Epithelial cell of esophagus (primary cell): ENCODE data around the gene DMRT1.

ENCODE experiments used
- DNase-seq: peaks from one replicate; pipeline ENCODE4 v3.0.0; 2010; ENCODE audit warnings: low read depth
- H3K4me3 ChIP-seq: 2 replicates; pipeline ENCODE4 v1.5.1; 2011; ENCODE audit warnings: mild to moderate bottlenecking, low read length, control low read depth
- CTCF ChIP-seq: IDR thresholded peaks from 2 replicates; pipeline ENCODE4 v1.5.1; 2011; ENCODE audit warnings: low read depth, mild to moderate bottlenecking, low read length, control low read depth, inconsistent platforms; ENCODE audit not compliant: insufficient read depth; ENCODE audit errors: missing control alignments

The DMRT1 gene

GRCh38 chr9:917730-918129 is 76.2 kb downstream of the DMRT1 start:
- no peak for TF ChIP-seq CTCF
- H3K4me3 ChIP-seq: no peak overlapping the region
- no peak for DNase-seq

GRCh38 chr9:920927-921326 is 79.4 kb downstream of the DMRT1 start:
- no peak for DNase-seq
- TF ChIP-seq CTCF: no peak
- no peak overlapping the region for H3K4me3 ChIP-seq

DNA sequence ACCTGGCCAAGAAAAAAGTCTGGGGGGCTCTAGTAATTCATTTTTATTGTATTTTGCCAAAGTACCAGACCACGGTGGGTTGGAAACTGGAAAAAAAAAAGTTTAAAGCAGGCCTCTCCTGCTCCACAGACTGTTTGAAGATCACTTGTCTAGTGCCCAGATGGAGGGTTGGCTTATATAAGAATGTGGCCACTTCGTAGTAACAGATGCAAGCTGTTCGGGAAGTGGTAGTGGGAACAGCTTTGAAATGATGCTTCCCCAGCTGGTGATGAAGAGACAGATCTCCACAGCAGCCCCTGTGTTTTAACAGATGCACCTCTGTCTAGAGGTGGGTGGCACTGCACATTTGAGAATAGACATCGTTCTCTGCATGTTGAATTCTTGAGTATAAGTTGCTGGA is 80.7 kb downstream of the DMRT1 start:
- no peak overlapping the region for H3K4me3 ChIP-seq
- DNase-seq: no peak
- no peak for TF ChIP-seq CTCF

DNA sequence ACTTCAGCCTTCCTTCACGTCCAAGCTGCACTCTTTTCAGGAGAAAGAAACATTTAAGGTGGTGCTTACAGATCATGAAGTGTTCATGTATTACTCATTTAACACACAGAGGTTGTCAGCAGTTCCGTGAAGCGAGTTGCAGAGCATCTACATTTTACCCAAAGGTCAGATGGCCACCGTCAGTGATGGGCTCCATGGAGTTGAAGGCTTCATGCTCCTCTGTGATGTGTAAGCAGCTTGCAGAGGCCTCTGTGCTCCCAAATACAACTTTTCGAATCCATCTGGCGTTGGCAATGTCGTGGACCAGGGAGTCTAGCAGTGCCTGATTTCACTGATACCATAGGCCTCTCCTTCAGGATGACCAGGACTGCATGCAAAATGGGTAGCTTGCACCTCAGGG is 81.2 kb downstream of the DMRT1 start:
- H3K4me3 ChIP-seq: no peak overlapping the region
- DNase-seq: no peak
- no peak for TF ChIP-seq CTCF

DNA sequence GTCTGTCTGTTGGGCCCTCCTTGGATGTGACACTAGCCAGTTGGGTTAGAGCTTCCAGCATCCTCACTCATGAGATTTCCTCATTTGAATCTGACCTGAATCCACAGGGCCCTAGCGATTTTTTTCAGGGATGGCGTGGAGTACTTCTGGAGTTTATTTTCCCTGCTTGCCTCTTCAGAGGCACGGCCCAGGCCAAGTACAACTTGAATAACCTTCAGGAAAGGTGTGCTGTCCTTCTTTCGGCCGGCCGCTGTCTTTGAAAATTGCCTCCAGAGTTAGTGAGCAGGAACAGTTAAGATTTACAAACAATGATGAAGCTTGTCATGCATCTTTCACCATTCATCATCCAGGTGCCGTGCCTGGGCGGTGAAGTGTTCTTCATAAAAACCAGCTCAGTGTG is 85.5 kb downstream of the DMRT1 start:
- H3K4me3 ChIP-seq: no peak overlapping the region
- TF ChIP-seq CTCF: no peak

DNA sequence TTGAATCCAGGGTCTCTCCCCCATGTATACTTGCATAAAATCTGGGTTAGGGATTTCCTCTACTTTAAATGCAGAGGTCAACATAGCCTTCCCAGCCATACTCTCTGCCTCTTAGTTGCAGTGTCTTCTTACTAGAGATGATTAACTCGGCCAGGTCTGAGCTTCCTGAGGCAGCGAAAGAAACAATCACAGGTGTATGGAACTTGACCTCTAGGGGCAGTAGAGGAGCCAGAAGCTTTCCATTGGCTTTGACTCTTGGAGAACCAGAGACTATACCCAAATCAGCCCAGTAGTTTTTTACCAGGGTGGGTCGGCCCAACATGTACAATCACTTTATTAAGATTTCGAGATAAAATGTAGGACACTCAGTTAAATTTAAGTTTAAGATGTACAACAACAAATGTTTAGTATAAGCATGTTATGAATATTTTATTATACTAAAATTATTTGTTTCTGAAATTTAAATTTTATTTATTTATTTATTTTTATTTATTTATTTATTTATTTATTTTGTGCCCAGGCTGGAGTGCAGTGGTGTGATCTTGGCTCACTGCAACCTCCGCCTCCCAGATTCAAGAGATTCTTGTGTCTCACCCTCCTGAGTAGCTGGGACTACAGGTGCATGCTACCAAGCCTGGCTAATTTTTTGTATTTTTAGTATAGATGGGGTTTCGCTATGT is 87.0 kb downstream of the DMRT1 start:
- peak; percentile 33 for DNase-seq
- peak; percentile 54 for TF ChIP-seq CTCF
- H3K4me3 ChIP-seq: no peak overlapping the region

More for the DNA sequence above, 85.5 kb downstream of the DMRT1 start:
- no peak for DNase-seq

GRCh38 chr9:929719-930118 is 88.2 kb downstream of the DMRT1 start:
- H3K4me3 ChIP-seq: no peak overlapping the region
- DNase-seq: no peak
- no peak for TF ChIP-seq CTCF
